ENCODE measurements around the gene METTL17. TPM values are rescaled to one million over a fixed set of nuclear protein-coding genes. Genes with fewer than 3 reads are reported as not detected.

The METTL17 gene
- polyA plus RNA-seq, 1 donor from 2014 or later, result 231 TPM

DNA sequence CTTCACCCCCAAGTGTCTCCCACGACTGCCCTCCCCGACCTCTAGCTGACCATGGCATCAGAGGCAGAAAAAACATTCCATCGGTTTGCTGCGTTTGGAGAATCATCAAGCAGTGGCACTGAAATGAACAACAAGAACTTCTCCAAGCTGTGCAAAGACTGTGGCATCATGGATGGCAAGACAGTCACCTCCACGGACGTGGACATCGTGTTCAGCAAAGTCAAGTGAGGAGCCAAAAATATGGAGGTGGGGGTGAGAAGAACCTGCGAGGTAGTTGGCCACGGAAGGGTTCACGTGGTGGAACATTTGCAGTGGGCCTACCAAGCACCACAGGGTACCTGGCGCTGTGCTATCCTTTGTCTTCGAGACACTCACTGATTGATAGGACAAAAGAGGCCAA lies 40.8 kb downstream of the METTL17 start:
- Histone ChIP-seq H3K27ac (ENCODE audit: low read length) (no peak overlapping the region), H3K9me2 (ENCODE audit: insufficient read depth, low read length) (no peaks in the 10 kb centered on the region), H3K9me3 (ENCODE audit: low read length) (no peaks in the 10 kb centered on the region), H2AFZ (ENCODE audit: low read depth, low read length) (no peak overlapping the region), H4K20me1 (ENCODE audit: insufficient read depth) (no peaks in the 10 kb centered on the region), H3K79me2 (replicated peaks; ENCODE audit: insufficient read depth, low read length) (no peaks in the 10 kb centered on the region), H3K4me3 (ENCODE audit: low read length) (no peak overlapping the region), H3K4me2 (ENCODE audit: low read length) (no peak overlapping the region), H3K9ac (ENCODE audit: low read length) (no peak overlapping the region), H3K36me3 (ENCODE audit: insufficient read depth, low read length) (no peaks in the 10 kb centered on the region), H3F3A (ENCODE audit: insufficient read depth, low read length, poor library complexity, severe bottlenecking) (no peaks in the 10 kb centered on the region), H3K27me3 (ENCODE audit: insufficient read depth, low read depth, low read length) (no peaks in the 10 kb centered on the region)
- no peak for TF ChIP-seq TAF1 (IDR thresholded peaks at IDR 0.05; ENCODE audit: low read depth)
- no peak for TF ChIP-seq SMC3 (conservative IDR thresholded peaks at IDR 0.05; ENCODE audit: poor library complexity)
- no peak for TF ChIP-seq REST (IDR thresholded peaks at IDR 0.05; ENCODE audit: borderline replicate concordance)
- no peak for TF ChIP-seq MXI1 (conservative IDR thresholded peaks at IDR 0.05; ENCODE audit: poor library complexity, severe bottlenecking)
- TF ChIP-seq EP300 (conservative IDR thresholded peaks at IDR 0.05; ENCODE audit: poor library complexity, severe bottlenecking), result no peak
- no peak for TF ChIP-seq CTCF (IDR thresholded peaks at IDR 0.05; ENCODE audit: poor library complexity, severe bottlenecking)
- no peak for TF ChIP-seq EZH2 (IDR thresholded peaks at IDR 0.05; ENCODE audit: borderline replicate concordance, insufficient read depth, low read length, poor library complexity, severe bottlenecking)
- no peak for TF ChIP-seq POLR2AphosphoS5 (IDR thresholded peaks at IDR 0.05)
- no peak for TF ChIP-seq RAD21 (conservative IDR thresholded peaks at IDR 0.05)

DNA sequence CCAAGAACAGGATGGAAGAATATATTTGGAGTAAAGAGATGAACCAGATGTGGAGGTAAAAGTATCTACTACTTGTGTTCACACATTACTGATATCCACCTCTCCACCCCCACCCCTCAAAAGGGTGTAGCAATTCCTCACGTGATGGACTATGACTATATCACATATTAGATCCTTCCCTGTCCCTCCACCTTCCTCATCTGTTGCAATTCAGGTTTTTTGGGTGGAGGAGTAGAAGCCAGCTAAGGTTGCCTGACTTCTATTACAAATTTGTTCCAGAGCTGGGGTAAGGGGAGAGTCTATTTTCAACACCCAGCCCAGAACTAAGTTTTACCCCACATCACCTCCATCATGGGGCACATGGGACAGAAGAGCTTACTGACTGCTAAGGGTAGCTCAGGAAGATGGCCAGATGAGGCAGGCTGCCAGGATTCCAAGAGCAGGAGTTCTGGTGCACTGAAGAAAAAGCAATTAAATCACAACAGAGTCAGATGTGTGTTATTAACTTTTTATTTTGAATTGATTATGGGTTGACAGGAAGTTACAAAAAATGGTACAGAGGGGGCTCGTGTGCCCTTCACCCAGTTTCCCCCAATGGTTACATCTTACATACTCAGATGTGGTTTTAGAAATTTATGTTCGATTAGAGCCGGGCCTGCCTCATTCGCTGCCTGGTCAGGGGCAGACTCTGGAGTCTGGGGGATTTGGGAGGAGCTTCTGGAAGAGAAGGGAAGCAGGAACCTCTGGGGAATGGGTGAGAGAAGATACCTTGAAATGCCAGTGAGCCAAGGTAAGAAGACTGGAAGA lies 42.7 kb downstream of the METTL17 start:
- no peak overlapping the region for H3K27ac ChIP-seq (ENCODE audit: low read length)

More for the DNA sequence above, 42.7 kb downstream of the METTL17 start:
- Histone ChIP-seq H3K4me3 (ENCODE audit: low read length) (no peak overlapping the region), H3K9me2 (ENCODE audit: insufficient read depth, low read length) (no peaks in the 10 kb centered on the region), H4K20me1 (ENCODE audit: insufficient read depth) (no peaks in the 10 kb centered on the region), H3K79me2 (replicated peaks; ENCODE audit: insufficient read depth, low read length) (no peaks in the 10 kb centered on the region), H3K9me3 (ENCODE audit: low read length) (no peaks in the 10 kb centered on the region), H3K36me3 (ENCODE audit: insufficient read depth, low read length) (no peaks in the 10 kb centered on the region), H2AFZ (ENCODE audit: low read depth, low read length) (no peak overlapping the region), H3K9ac (ENCODE audit: low read length) (no peak overlapping the region), H3F3A (ENCODE audit: insufficient read depth, low read length, poor library complexity, severe bottlenecking) (no peaks in the 10 kb centered on the region), H3K4me2 (ENCODE audit: low read length) (no peak overlapping the region), H3K27me3 (ENCODE audit: insufficient read depth, low read depth, low read length) (no peaks in the 10 kb centered on the region)
- TF ChIP-seq TAF1 (IDR thresholded peaks at IDR 0.05; ENCODE audit: low read depth) (no peak), EZH2 (IDR thresholded peaks at IDR 0.05; ENCODE audit: borderline replicate concordance, insufficient read depth, low read length, poor library complexity, severe bottlenecking) (no peak), EP300 (conservative IDR thresholded peaks at IDR 0.05; ENCODE audit: poor library complexity, severe bottlenecking) (no peak), MXI1 (conservative IDR thresholded peaks at IDR 0.05; ENCODE audit: poor library complexity, severe bottlenecking) (no peak), REST (IDR thresholded peaks at IDR 0.05; ENCODE audit: borderline replicate concordance) (no peak), CTCF (IDR thresholded peaks at IDR 0.05; ENCODE audit: poor library complexity, severe bottlenecking) (no peak), SMC3 (conservative IDR thresholded peaks at IDR 0.05; ENCODE audit: poor library complexity) (no peak), RAD21 (conservative IDR thresholded peaks at IDR 0.05) (no peak), POLR2AphosphoS5 (IDR thresholded peaks at IDR 0.05) (no peak)

Data from neural cell (in vitro differentiated cells).